HepG2 (cell line): ENCODE measurements around the gene ASH1L. TPM values are rescaled to one million over a fixed set of nuclear protein-coding genes. Genes with fewer than 3 reads are reported as not detected.

Experiments used
- RFX3 ChIP-seq: IDR thresholded peaks from 2 replicates; pipeline ENCODE4 v1.6.1; 2016; ENCODE audit warnings: missing biosample characterization, missing genetic modification reagents
- polyA plus RNA-seq, 8 experiments: library from polyadenylated mRNA; depleted of rRNA in 3 of 8; stranded (reverse) in 7 of 8; unstranded in 1 of 8; fragments of >200 nt; fragmentation: Illumina TruSeq in 4 of 8; extraction: Trizol in 4 of 8; gene quantifications; 2 replicates each; pipeline versions ENCODE4 v1.2.1 to v1.2.3, GENCODE V29; 2011 to 2016; ENCODE audit warnings: low read depth in 4 of 8, missing spikeins in 1 of 8, mixed read lengths in 1 of 8; ENCODE audit not compliant: insufficient read depth in 1 of 8
- total RNA-seq, 5 experiments: library from RNA; depleted of rRNA; stranded (reverse); fragments of >200 nt; fragmentation: Illumina TruSeq; extraction: Trizol; gene quantifications; 2 replicates each; pipeline ENCODE4 v1.2.3, GENCODE V29; 2016; ENCODE audit warnings: low read depth in 1 of 5
- TF ChIP-seq, protein P1 (sequence below): IDR thresholded peaks from 2 replicates; pipeline ENCODE4 v1.4.0; 2020; ENCODE audit warnings: mild to moderate bottlenecking, missing genetic modification reagents
- TF ChIP-seq, protein P2 (sequence below): sonication (generic); formaldehyde crosslinking; IDR thresholded peaks from 2 replicates; pipeline ENCODE4 v1.8.0; 2022; ENCODE audit warnings: mild to moderate bottlenecking, missing genetic modification reagents
- TF ChIP-seq, protein P3 (sequence below): sonication (generic); formaldehyde crosslinking; IDR thresholded peaks from 2 replicates; pipeline ENCODE4 v1.4.0; 2020; ENCODE audit warnings: mild to moderate bottlenecking, missing genetic modification reagents
- TF ChIP-seq, protein P4 (sequence below): sonication (generic); formaldehyde crosslinking; IDR thresholded peaks from 2 replicates; pipeline ENCODE4 v1.5.0; 2020; ENCODE audit warnings: mild to moderate bottlenecking, missing genetic modification reagents

ASH1L gene
- total and polyA plus RNA-seq, 2 of the 13 experiments (the other 11 are each of a cell fraction or from before 2014, with no cell fraction given), result 10.2 to 15.3 TPM

DNA sequence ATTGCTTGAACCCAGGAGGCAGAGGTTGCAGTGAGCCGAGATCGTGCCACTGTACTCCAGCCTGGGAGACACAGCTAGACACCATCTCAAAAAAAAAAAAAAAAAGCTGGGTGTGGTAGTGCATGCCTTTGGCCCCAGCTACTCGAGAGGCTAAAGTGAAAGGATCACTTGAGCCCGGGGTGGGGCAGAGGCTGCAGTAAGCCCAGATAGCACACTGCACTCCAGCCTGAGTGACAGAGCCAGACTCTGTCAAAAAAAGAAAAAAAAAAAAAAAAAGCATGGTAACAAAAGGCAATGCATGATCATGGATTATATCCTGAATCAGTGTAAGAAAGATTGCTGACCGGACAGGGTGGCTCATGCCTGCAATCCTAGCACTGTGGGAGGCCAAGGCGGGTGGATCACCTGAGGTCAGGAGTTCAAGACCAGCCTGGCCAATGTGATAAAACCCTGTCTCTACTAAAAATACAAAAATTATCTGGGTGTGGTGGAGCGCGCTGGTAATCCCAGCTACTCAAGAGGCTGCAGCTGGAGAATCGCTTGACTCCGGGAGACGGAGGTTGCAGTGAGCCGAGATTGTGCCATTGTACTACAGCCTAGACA is 165.6 kb downstream of the ASH1L start (continued):
- TF ChIP-seq, protein P1, sequence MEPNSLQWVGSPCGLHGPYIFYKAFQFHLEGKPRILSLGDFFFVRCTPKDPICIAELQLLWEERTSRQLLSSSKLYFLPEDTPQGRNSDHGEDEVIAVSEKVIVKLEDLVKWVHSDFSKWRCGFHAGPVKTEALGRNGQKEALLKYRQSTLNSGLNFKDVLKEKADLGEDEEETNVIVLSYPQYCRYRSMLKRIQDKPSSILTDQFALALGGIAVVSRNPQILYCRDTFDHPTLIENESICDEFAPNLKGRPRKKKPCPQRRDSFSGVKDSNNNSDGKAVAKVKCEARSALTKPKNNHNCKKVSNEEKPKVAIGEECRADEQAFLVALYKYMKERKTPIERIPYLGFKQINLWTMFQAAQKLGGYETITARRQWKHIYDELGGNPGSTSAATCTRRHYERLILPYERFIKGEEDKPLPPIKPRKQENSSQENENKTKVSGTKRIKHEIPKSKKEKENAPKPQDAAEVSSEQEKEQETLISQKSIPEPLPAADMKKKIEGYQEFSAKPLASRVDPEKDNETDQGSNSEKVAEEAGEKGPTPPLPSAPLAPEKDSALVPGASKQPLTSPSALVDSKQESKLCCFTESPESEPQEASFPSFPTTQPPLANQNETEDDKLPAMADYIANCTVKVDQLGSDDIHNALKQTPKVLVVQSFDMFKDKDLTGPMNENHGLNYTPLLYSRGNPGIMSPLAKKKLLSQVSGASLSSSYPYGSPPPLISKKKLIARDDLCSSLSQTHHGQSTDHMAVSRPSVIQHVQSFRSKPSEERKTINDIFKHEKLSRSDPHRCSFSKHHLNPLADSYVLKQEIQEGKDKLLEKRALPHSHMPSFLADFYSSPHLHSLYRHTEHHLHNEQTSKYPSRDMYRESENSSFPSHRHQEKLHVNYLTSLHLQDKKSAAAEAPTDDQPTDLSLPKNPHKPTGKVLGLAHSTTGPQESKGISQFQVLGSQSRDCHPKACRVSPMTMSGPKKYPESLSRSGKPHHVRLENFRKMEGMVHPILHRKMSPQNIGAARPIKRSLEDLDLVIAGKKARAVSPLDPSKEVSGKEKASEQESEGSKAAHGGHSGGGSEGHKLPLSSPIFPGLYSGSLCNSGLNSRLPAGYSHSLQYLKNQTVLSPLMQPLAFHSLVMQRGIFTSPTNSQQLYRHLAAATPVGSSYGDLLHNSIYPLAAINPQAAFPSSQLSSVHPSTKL (CRISPR knock-in tag), result no peak
- TF ChIP-seq, protein P2, sequence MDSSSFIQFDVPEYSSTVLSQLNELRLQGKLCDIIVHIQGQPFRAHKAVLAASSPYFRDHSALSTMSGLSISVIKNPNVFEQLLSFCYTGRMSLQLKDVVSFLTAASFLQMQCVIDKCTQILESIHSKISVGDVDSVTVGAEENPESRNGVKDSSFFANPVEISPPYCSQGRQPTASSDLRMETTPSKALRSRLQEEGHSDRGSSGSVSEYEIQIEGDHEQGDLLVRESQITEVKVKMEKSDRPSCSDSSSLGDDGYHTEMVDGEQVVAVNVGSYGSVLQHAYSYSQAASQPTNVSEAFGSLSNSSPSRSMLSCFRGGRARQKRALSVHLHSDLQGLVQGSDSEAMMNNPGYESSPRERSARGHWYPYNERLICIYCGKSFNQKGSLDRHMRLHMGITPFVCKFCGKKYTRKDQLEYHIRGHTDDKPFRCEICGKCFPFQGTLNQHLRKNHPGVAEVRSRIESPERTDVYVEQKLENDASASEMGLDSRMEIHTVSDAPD (CRISPR knock-in tag), result no peak
- TF ChIP-seq RFX3 (CRISPR knock-in tag), result no peak
- TF ChIP-seq, protein P3, sequence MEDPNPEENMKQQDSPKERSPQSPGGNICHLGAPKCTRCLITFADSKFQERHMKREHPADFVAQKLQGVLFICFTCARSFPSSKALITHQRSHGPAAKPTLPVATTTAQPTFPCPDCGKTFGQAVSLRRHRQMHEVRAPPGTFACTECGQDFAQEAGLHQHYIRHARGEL, result no peak
- TF ChIP-seq, protein P4, sequence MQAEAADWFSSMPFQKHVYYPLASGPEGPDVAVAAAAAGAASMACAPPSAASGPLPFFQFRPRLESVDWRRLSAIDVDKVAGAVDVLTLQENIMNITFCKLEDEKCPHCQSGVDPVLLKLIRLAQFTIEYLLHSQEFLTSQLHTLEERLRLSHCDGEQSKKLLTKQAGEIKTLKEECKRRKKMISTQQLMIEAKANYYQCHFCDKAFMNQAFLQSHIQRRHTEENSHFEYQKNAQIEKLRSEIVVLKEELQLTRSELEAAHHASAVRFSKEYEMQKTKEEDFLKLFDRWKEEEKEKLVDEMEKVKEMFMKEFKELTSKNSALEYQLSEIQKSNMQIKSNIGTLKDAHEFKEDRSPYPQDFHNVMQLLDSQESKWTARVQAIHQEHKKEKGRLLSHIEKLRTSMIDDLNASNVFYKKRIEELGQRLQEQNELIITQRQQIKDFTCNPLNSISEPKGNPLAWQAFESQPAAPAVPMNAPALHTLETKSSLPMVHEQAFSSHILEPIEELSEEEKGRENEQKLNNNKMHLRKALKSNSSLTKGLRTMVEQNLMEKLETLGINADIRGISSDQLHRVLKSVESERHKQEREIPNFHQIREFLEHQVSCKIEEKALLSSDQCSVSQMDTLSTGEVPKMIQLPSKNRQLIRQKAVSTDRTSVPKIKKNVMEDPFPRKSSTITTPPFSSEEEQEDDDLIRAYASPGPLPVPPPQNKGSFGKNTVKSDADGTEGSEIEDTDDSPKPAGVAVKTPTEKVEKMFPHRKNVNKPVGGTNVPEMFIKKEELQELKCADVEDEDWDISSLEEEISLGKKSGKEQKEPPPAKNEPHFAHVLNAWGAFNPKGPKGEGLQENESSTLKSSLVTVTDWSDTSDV (CRISPR knock-in tag), result no peak
